H7 (cell line): Measurements from ENCODE around the gene MTA1. TPM values are rescaled to one million over a fixed set of nuclear protein-coding genes. Genes with fewer than 3 reads are reported as not detected.

Source experiments
- DNase-seq: peaks from one replicate; pipeline ENCODE4 v3.0.0; 2012
- H3K27me3 ChIP-seq: 2 replicates; pipeline ENCODE4 v1.6.0; 2011; ENCODE audit warnings: mild to moderate bottlenecking, low read length; ENCODE audit not compliant: control insufficient read depth, insufficient read depth
- H3K36me3 ChIP-seq: replicated peaks from 2 replicates; pipeline ENCODE4 v1.5.1; 2011; ENCODE audit warnings: low read length; ENCODE audit not compliant: control insufficient read depth, insufficient read depth
- H3K4me3 ChIP-seq: 2 replicates; pipeline ENCODE4 v1.5.1; 2011; ENCODE audit warnings: low read depth, mild to moderate bottlenecking, control low read depth, low read length, moderate library complexity; ENCODE audit not compliant: insufficient read depth
- total RNA-seq: library from RNA; depleted of rRNA; stranded (reverse); fragments of >200 nt; shearing (Covaris generic); gene quantifications from 2 replicates; pipeline ENCODE4 v1.2.3, GENCODE V29; 2014

Gene MTA1
- total RNA-seq, 1 experiment from 2014 or later: 120 TPM

- DNase-seq: no peak
- no peaks in the 10 kb centered on the region for H3K27me3 ChIP-seq
- H3K36me3 ChIP-seq: peaks cover 26% of the 10 kb centered on the region
- no peak overlapping the region for H3K4me3 ChIP-seq
Observed at GRCh38 chr14:105458571-105458970, 38.9 kb downstream of the MTA1 start.

GRCh38 chr14:105460116-105460515 lies 40.5 kb downstream of the MTA1 start:
- Histone ChIP-seq H3K36me3 (peaks cover 22% of the 10 kb centered on the region), H3K4me3 (no peak overlapping the region), H3K27me3 (no peaks in the 10 kb centered on the region)
- DNase-seq: no peak

GRCh38 chr14:105460616-105461015 lies 41.0 kb downstream of the MTA1 start:
- Histone ChIP-seq H3K27me3 (no peaks in the 10 kb centered on the region), H3K36me3 (peaks cover 19% of the 10 kb centered on the region), H3K4me3 (no peak overlapping the region)
- DNase-seq: no peak

DNA sequence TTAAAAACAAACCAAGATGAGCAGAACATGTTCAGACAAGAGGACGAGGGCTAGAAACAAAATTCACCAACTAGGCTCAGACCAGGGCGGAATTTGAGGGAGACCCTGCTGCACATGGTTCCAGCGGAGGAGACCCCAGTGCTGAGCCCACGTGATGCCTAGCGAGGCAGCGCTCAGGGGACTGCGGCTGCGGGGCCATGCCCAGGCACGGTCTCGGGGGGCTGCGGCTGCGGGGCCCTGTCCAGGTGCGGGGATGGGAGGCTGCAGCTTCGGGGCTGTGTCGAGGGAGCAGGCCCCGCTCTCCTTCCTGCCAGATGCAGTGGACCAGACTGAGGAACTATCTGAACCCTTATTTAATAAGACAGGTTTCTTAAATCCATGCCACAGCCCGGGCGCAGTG lies 42.3 kb downstream of the MTA1 start:
- H3K36me3 ChIP-seq: peaks cover 13% of the 10 kb centered on the region

GRCh38 chr14:105464501-105464900 lies 44.9 kb downstream of the MTA1 start:
- H3K4me3 ChIP-seq: no peak overlapping the region

More for the DNA sequence above, 42.3 kb downstream of the MTA1 start:
- Histone ChIP-seq H3K27me3 (no peaks in the 10 kb centered on the region), H3K4me3 (no peak overlapping the region)
- DNase-seq: no peak

GRCh38 chr14:105465209-105466031 lies 45.8 kb downstream of the MTA1 start:
- peak; percentile 84 for DNase-seq
- H3K36me3 ChIP-seq: peaks cover 11% of the 10 kb centered on the region
- H3K4me3 ChIP-seq: no peak overlapping the region
- no peaks in the 10 kb centered on the region for H3K27me3 ChIP-seq

More at GRCh38 chr14:105464501-105464900, 44.9 kb downstream of the MTA1 start:
- peaks cover 12% of the 10 kb centered on the region for H3K36me3 ChIP-seq
- DNase-seq: no peak
- H3K27me3 ChIP-seq: no peaks in the 10 kb centered on the region

GRCh38 chr14:105466531-105467248 lies 47.1 kb downstream of the MTA1 start:
- DNase-seq: no peak
- H3K4me3 ChIP-seq: no peak overlapping the region
- H3K27me3 ChIP-seq: no peaks in the 10 kb centered on the region
- peaks cover 6% of the 10 kb centered on the region for H3K36me3 ChIP-seq

- Histone ChIP-seq H3K27me3 (no peaks in the 10 kb centered on the region), H3K36me3 (peaks cover 6% of the 10 kb centered on the region), H3K4me3 (no peak overlapping the region)
- no peak for DNase-seq
Observed at GRCh38 chr14:105467249-105467941, 47.8 kb downstream of the MTA1 start.

- no peak for DNase-seq
- no peaks in the 10 kb centered on the region for H3K27me3 ChIP-seq
- peaks cover 6% of the 10 kb centered on the region for H3K36me3 ChIP-seq
- H3K4me3 ChIP-seq: no peak overlapping the region
Observed at GRCh38 chr14:105467942-105468471, 48.4 kb downstream of the MTA1 start.

- Histone ChIP-seq H3K4me3 (no peak overlapping the region), H3K36me3 (peaks cover 1% of the 10 kb centered on the region), H3K27me3 (no peaks in the 10 kb centered on the region)
- no peak for DNase-seq
Observed at GRCh38 chr14:105468621-105469241, 49.1 kb downstream of the MTA1 start.

- H3K36me3 ChIP-seq: peaks cover 1% of the 10 kb centered on the region
- no peak overlapping the region for H3K4me3 ChIP-seq
- peaks cover under 1% of the 10 kb centered on the region; the same call in 1 of the 2 replicates for H3K27me3 ChIP-seq
- DNase-seq: no peak
Observed at GRCh38 chr14:105469456-105470349, 50.1 kb downstream of the MTA1 start.

DNA sequence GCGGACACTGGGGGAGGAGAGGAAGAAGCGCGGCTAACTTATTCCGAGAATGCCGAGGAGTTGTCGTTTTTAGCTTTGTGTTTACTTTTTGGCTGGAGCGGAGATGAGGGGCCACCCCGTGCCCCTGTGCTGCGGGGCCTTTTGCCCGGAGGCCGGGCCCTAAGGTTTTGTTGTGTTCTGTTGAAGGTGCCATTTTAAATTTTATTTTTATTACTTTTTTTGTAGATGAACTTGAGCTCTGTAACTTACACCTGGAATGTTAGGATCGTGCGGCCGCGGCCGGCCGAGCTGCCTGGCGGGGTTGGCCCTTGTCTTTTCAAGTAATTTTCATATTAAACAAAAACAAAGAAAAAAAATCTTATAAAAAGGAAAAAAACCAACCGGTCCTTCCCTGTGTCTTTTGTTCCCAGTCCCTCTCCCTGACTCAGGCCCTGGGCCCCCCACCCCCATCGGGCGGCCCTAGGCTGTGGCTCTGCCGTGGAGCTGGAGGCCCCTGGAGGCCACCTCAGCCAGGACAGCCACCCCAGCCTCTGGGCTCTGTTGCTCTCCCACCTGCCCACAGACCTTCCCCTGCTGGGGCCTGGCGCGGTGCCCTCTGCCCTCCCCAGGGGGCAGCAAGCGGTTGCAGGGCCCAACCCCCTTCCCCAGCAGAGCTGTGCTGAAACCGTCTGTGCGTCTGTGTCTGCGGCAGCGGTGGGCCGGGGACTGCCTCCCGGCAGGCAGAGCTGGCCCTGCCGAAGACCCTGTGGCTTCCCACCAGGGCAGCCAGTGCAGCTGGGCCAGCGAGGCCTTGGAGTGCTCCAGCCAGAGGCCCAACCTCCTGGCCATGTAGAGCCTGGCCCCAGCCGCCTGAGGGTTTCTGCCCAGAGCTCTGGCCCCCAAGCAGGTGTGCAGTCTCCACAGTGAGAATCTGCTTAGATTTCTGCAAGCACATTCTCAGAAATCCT lies 51.0 kb downstream of the MTA1 start:
- DNase-seq: peak; percentile 83
- H3K27me3 ChIP-seq: peaks cover 10% of the 10 kb centered on the region
- no peak overlapping the region for H3K4me3 ChIP-seq
- H3K36me3 ChIP-seq: peaks cover 1% of the 10 kb centered on the region
